NCI-H226 (cell line): ENCODE data around the gene TUBGCP3.
A peak's percentile ranks its signal among the peaks of the same experiment; 100 is the strongest.

Experiments used
- DNase-seq: peaks from one replicate; pipeline ENCODE4 v3.0.0-alpha.2; 2015

The TUBGCP3 gene

GRCh38 chr13:112616586-112617362, 28.8 kb upstream of the TUBGCP3 start:
- peak; percentile 57 for DNase-seq

DNA sequence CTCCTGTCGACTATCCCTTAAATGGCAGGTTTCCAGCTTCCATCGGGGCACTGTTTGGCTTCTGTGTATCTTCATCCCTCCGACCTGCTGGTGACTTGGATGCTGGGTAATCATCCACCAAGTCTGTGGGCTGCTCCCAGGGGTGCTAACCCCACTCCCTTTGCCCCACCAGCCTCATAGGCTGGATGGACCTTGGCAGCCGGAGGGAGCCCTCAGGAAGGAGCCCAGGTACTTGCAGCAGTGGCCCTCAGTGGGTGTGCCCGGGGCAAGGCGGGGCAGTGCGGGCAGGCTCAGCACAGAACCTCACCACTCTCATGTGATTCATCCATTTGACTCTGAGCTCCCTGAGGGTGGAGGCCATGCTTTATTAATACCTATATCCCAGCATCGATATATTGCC, 27.4 kb upstream of the TUBGCP3 start:
- DNase-seq = no peak

DNA sequence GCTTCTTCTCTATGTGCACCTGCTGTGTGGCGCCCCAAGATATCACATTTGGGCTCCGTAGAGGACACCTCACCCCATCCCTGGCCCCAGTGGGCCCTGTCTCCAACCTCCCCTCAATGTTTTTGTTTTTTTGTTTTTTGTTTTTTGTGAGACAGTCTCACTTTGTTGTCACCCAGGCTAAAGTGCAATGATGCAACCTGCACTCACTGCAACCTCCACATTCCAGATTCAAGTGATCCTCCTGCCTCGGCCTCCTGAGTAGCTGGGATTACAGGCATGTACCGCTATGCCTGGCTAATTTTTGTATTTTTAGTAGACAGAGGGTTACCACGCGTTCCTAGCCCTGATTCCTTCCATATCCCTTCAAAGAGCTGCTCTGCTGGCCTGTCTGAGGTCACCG, 26.9 kb upstream of the TUBGCP3 start:
- no peak for DNase-seq

DNA sequence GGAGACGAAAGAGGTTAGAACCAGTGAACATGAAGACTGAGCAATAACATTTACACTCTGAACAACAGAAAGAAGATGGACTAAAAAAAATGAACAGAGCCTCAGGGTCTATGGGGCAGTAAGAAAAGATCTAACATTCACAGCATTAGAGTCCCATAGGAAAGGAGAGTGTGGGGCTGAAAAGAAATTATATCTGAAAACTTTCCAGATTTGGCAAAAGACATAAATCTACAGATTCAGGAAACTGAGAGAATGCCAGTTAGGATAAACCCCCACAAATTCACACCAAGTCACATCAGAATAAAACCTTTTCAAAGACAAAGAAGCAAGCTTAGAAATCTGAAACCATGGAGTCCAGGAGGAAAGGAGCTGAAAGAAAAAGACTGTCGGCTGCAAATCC, 20.3 kb upstream of the TUBGCP3 start:
- DNase-seq = no peak

DNA sequence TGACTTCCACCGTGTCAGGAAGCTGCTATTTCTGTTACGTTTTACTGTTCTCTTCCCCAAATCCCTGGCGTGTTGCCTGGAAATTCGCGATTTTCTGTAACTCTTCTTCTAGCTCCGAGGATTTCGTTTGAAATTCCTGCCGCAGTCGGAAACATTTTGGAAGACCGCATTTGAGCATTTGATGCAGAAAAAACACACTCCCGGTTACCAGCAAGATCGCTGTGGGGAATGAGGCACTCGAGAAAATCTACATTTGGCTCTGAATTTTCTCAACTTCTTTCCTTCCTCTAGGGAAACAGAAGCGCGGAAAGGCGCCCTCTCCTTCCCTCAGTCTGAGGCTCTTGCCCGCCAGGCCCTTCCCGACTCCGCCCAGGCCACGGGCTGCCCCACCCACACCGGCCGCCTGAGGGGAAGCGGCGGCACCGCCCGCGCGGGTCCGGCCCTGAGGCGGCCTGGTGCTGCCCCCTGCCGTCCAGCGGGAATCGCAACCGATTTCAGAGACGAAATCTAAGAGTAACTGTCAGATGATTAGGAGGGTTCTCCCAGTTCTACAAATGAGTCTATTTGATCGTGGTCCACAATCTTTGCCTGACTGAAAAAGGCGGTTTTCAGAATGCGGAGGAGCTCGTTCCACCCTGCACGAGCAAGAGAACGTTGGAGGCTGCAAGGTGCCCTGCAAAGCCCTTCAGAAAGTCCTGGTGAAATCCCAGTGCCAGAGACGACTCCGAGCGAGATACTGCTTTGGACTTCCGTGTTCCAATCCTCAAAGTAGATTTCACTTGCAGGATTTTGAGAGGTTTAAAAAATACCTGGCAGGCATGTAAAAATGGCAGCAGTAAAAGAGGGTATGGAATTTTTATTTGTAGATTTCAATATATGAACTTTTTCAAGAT, 18.4 kb upstream of the TUBGCP3 start:
- DNase-seq = peak; percentile 82

DNA sequence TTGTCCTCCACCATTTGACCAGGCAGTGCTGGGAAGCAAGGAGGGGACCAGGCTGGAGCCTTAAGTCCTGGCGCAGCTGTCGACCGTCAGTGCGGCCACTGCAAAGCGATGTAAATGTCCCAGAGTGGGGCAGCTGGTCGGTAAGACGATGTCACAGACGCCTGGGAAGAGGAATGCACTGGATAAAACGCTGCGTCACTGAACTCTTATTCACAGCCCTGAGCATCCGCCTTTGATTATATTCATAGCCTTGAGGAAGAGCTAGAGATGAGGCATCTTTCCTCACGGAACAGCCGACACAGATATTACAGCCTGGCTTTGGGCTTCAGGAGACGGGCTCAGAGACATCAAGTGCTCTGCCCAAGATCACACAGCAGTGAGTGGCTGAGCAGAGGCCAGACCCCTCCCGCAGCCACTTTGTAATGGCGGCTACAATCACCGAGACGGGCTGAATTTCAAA, 17.6 kb upstream of the TUBGCP3 start:
- DNase-seq = no peak

GRCh38 chr13:112603641-112604225, 15.8 kb upstream of the TUBGCP3 start:
- DNase-seq = peak; percentile 54

DNA sequence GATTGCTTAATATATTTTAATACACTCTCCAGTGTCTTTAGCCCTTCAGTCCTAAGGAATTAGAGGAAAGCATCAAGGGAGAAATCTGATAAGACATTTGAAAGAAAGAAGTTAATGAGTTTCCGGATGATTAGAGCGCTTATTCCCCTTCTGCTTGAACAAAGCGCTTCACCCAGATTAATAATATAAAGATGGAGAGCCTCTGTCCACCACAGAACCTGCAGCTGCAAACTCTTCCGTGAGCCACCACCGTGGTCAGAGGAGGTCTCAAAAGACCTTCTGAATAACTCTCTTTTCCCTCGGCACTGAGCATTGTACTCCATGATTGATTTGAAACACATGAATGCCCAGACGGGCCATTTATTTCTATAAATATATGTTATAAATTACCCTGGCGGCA, 14.2 kb upstream of the TUBGCP3 start:
- no peak for DNase-seq

DNA sequence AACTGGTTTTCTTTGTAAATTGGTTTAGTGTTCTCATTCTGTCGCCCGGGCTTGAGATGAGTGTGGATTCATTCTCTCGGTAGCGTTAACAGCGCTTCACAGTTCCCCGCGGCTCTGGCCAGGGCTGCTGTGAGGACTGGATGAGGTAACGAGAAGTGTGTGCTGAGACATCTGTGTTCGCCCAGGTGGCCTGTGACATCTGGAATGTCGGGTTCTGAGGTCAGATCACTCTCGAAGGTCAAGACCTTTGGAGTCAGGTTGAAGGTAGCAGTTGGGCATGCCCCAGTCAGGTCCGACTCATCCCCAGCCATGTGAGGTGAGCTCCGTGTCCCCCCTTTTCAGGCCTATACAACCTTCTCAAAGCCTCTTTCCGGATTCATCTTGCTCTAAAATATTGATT, 13.4 kb upstream of the TUBGCP3 start:
- DNase-seq = no peak

DNA sequence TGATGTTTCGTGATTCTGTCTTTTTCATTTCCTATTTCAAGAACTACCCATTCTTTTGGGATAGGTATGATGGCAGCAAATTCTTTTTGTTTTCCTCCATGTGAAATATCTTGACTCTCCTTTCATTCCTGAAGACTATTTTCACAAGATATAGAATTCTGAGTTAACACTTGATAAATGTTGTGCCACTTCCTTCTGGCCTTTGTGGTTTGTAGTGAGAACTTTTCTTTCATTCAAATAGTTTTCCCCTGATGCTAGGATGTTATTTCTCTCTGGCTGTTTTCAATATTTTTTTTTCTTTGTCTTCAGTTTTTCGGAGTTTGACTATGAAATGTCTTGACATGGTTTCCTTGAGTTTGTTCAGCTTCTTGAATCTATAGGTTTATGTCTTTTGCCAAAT, 8.3 kb upstream of the TUBGCP3 start:
- DNase-seq = peak; percentile 33

- no peak for DNase-seq
Observed at GRCh38 chr13:112592647-112593046, 4.7 kb upstream of the TUBGCP3 start.

GRCh38 chr13:112592181-112592580, 4.2 kb upstream of the TUBGCP3 start:
- no peak for DNase-seq

GRCh38 chr13:112588490-112589297, 741 bp upstream of the TUBGCP3 start:
- no peak for DNase-seq

GRCh38 chr13:112587212-112587763, 665 bp downstream of the TUBGCP3 start:
- peak; percentile 78 for DNase-seq

GRCh38 chr13:112586334-112586960, 1.5 kb downstream of the TUBGCP3 start:
- no peak for DNase-seq

DNA sequence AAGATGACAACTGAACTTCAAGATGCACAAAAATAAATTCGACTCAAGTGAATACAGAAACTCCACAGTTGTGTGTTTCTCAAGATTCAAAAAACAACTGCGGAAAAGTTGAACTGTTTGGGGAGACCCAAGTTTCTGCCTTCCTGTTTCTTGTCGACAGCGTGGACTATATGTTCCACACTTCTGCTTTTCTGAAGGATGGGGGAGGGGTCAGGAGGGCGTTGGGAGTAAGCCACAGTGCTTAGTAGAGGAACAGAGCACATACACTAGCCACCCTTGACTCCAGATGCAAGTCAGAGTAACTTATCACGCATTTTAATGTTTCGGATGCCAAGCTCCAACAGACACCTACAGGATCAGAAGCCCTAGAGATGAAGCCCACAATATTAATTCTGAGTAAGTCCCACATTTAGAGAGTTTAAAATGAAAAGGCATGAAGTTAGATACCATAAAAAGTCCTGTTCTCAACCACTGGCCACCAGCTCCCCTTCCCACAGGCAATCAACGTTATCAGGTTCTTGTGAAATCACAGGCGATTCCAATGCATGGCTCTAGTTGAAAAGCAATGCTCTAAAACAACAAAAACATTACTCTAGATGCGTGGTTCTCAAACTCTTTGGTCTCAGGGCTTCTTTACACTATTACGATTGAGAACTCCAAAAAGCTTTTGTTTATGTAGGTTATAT, 4.2 kb downstream of the TUBGCP3 start:
- DNase-seq = no peak

DNA sequence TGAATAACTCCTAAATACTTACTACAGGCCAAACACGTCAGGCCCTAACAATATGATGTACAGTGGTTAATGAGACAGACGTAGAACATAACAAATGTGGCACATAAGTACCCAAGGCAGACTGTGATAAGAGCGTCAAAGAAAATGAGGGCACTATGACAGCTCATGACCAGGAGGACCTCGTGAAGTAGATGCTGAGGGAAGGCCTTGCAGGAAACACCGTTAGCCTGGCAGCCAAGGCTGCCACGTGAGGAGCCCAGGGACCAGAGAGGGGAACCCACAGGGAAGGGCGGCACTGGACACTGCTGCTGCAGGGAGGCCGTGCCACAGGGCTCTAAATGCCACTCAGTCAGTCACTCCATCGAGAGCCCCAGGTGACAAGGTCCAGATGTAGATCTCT, 5.7 kb downstream of the TUBGCP3 start:
- DNase-seq = no peak

DNA sequence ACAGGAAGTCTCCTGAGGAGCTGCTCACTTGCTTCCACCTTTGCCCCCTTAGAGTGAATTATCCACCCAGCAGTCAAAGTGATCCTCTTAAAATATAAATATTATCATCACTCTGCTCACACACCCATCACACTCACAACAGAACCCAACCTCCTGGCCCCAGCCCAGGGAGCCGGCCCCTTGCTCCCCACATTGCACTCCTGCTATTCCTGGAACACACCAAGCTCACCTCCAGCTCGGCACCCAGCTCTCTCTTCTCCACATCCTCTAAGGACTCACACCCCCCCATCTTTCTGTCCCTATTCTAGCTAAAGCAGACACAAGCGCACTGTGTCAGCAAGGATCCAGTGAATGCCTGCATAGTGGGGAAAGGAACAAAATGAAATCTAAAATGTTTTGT, 7.0 kb downstream of the TUBGCP3 start:
- no peak for DNase-seq

DNA sequence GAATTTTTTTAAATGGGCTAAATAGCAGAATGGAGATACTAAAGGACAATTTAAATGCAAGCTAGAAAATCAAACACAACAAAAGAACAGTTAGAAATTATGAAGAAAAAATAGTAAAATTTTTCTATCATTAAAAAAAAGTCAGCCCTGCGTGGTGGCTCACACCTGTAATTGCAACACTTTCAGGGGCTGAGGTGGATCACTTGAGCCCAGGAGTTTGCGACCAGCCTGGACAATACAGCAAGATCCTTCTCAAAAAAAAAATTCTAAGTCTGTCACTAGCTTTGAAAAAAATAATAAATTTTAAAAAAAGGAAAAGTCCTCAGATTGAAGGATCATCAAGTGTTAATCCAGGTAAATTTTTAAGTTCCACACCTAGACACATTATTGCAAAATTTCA, 7.7 kb downstream of the TUBGCP3 start:
- no peak for DNase-seq

GRCh38 chr13:112579310-112579843, 8.6 kb downstream of the TUBGCP3 start:
- DNase-seq = no peak

DNA sequence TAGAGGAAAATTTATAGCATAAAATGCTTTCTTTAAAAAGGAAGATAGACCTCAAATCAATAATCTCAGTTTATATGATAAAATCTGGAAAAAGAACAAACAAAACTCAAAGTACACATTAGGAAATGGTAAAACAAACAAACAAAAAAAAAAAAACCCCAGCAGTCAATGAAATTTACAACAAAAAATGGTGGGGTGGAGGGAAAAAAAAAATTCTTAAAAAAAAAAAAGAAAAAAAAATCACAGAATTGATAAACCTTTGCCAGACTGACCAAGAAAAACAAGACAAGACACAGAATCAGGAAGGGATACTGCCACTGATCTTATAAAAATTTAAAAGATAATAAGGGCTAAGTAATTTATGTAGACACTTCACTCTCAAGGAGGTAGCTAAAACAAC, 11.2 kb downstream of the TUBGCP3 start:
- DNase-seq = no peak
